AG20443 (cell line): Measurements from ENCODE around the gene MYOCD.

Experiments
- DNase-seq: peaks from one replicate; pipeline ENCODE4 v3.0.0; 2012; ENCODE audit warnings: low spot score, mixed read lengths

Gene MYOCD

DNA sequence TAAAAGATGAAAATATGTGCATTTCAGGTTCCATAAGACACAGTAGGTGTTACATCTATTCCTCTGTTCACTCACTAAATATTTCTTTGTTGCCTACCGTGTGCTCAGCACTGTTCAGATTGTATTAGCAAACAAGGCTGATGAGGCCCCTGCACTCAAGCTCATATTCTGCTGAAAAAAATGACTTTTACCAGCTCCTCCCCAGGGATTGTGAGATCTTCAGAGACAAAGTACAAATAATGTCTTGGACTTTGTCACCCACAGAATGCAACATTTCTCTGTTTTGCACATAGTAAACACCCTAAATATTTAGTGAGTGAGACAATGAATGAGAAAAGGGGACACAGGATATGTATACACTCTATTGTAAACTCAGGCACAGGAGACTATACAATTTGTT, 21.9 kb upstream of the MYOCD start:
- DNase-seq, result no peak

DNA sequence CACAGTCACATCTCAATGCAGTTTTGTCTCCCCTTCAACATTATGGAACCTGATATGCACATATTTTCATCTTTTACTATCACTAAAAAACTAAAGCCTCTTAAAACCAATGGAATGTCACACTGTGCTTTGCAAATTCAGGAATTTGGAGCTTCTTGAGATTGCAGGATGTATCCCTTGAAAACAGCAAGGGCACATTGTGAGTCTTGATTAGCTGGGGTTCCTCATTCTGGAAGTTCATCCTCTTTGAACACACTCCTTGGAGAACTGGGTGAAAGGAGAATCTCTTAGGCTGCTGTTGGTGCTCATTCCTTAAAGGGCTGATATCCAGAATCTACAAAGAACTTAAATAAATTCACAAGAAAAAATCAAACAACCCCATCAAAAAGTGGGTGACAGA, 21.1 kb upstream of the MYOCD start:
- no peak for DNase-seq

DNA sequence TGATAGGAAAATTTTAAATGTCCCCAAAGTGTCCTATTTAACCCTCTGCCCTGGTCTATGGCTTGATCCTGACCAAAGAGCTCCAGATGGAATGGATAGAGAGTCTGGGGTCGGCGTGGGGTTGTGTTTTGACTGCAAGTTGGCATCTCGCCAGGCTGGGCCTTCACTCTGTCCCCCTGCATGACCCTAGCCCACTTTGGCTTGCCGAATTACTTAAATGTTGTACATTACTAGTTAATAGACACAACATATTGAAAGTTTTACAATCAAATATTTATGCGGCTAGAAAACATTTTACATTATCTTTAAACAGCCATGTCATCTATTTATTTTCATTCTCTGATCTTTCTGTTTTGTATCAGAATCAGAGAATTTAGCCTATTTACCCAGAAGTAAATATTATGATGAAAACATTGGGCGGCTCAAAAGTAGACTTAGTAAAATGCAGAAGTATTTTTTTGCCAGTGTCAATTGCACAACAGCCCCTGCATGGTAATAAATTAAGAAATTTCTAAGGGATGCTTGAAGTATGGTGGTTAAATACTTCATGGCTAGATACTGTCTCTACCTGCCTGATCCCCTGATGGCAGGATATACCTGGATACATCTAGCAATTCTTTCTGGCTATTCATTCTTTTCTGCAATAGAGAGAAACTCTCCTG, 18.8 kb upstream of the MYOCD start:
- DNase-seq, result no peak

DNA sequence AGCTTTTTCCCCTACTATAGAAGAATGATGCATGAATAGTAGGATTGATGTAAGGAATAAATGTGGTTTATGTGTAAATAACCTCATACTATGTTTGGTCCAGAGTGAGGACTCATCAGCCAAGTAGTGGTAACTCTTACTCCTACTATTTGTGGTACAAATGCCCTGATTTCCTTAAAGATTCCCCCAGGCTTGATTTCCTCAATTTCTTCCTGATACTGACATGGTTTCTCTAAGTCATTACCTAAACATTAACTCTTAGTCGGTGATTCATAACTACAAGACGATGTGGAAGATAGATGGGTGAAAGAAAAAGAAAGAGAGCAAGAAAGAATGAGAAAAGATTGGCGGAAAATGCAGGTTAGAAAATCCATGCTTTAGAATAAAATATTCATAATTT, 17.2 kb upstream of the MYOCD start:
- no peak for DNase-seq

DNA sequence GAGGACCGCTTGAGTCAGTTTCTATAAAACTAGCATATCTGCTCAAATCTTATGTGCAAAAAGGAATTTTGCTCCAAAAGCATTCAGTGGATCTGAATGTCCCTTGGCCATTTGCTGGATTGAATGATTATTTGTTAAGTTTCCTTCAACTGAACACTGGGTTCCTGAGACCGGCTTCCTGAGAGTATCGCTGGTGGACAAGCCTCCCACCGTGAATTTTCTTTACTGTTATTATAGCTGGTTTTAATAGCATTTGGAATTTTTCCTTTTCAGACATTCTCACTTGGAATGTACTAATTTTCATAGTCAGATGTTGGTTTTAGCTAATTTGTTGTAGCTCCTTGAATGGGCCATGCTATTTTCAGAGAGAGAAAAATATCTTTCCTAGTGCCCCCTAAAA, 9.8 kb upstream of the MYOCD start:
- no peak for DNase-seq

DNA sequence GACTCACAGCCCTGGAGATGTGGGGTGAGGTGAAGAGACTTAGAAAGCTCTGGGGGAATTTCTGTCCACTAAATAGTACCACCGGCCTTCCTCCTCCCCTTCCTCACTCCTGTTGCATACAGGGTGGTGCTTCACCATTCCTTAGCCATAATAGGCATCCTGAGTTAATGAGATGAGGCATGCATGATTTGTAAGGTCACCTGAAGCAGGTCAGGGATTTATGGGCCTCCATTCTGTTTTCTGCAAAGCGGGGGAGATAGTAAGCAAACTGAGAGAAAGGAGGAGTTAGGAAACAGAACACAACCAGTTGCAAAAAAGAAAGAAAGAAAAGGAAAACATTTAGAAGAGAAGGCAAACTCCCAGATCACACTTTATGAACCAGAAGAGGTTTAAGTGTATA, 9.3 kb upstream of the MYOCD start:
- DNase-seq, result no peak

DNA sequence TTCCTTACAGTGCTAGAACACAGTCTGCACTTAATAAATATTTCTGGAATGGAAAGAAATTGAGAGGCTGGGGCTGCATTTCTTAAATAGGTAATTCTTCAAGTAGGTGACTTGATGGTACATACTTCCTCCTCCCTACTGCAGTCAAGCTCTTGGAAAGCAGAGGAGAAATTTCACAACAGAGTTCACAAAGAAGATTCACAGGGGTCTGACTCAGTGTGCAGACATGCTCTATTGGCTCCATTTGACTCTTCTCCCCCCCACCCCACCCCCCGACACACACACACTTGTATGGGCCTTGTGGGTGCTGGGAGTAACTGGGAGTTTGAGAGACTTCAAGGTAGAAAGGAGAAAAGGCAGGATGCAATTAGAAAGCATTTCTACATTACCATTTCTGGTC, 6.2 kb upstream of the MYOCD start:
- peak; percentile 29 for DNase-seq

DNA sequence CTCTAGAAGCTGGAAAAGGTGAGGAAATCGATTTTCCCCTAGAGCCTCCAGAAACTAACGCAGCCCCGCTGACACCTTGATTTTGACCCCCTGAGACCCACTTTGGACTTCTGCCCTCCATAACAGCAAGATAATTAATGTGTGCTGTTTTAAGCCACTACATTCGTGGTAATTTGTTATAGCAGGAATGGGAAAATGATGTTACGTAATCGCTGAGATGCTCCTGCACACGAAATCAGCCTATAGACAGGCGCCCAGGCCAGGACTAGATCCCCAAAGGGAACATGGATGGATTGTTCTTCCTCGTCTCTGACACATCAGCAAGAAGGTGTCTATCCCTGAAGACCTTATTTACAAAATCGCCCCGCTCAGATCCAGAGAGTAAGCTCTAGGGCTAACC, 1.4 kb upstream of the MYOCD start:
- no peak for DNase-seq

DNA sequence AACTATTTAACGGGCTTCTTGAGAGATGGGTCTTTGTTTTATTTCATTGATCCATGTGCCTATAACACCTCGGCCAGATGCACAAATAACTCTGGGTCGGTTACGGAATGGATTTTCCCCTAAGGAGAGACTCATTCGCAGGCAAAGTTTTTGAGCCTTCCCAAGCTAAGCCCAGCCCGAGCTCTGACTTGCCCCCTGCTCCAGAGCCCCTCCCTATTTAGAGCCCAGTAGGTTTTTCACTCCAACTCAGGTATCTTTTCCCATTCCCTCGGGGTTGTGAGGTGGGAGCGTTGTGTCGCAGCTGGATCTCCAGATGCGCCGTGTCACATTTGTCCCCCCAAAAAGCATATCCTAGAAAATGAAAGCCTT, 812 bp upstream of the MYOCD start:
- peak; percentile 12 for DNase-seq

DNA sequence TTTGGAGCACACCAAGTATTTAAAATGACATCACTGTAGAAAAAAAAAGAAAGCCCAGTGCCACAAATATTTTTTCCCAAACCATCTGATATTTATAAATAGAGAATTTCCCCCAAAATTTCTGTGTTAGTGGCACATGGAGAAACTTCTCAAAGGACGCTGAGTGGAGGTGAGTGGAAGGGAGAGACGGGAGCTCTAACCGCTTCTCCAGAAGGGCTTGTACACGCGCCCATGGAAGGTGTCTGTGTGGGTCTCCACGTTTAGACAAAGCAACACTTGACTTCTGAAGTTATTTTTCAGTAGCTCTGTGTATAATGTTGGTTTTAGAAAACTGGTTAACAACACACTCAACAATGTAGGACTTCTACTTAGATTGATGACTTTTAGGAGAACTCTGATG, 1.0 kb downstream of the MYOCD start:
- DNase-seq, result no peak

DNA sequence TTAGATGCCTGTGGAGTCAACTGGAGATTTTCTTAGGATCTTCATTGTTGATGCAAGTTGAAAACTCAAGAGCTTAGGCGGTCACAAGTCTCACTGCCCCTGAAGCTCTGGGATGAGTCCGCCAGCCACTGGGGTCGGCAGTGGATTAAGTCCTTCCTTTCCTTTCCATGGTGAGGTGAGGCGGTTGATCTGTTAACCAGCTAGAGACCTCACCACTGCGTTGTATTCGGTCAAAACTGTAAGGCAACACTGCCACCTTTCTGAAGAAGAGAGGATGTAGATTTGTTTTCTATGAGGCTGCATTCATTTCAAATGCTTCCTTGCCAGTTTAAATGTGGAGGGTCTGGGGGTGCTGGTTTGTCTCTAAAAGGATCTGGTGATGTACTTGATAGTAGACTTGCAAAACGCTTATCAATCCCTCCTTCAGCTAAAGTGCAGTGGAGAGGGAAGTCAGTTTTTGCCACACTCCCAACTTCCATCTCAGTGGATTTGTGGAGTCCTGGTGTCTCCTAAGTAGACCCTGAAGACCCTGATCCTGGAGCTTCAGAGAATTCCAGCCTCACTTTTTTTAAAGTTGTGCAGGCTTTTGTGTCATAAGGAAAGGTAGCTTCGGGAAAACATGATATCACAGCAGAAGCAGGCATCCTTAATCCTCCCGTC, 1.7 kb downstream of the MYOCD start:
- DNase-seq, result peak; percentile 70

DNA sequence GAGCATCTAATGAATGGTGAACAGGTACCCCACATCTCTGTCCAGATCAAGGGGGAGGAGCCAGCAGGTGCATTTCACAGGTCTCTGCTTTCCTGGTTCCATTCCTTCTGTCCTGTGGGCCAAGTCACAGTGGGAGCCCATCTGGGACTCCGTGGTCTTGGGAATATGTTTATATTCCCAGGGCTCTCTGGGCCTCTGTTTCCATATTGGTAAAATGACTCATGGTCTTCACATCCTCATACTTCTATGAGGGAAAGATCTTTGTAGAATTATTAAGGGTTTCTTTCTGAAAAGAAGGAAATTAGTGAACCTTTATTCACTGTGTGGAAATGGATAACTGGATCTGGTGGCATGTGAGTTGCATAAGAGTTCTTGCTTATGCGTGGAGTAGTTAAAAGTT, 6.2 kb downstream of the MYOCD start:
- DNase-seq, result no peak

DNA sequence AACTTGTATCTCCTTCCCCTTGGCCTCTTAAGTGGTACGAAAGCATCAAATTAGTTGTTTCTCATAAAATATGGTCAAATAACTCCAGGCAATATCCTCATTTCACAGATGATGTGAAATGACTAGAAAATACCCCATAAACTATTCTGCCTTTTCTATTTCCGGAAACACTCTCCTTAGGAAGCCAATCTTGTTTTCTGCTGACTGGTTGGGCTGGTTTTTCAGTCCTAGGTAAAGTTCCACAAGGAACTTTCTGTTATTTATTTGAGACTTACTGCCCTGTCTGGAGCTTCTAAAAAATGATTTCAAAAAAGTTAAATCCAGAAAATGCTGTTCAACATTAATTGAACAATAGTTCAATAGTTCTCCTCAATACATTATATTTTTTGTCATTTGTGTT, 7.3 kb downstream of the MYOCD start:
- no peak for DNase-seq

DNA sequence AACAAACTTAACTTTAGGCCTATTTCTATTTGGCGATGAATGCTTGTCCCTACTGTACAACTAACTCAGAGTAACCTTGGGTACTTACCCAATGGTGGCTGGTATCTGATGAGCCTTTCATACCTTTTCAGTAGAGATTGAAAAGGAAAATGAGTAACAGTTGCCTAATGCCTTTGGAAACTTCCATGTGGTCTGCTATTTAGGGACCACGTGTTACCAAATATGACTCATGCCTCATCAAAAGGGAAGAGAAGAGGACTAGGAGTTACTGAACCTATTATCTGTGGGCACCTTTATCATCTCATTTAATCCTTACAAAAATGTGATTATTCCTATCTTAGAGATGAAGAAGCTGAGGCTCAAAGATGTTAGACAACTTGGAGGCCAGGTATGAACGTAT, 8.1 kb downstream of the MYOCD start:
- peak; percentile 20 for DNase-seq

DNA sequence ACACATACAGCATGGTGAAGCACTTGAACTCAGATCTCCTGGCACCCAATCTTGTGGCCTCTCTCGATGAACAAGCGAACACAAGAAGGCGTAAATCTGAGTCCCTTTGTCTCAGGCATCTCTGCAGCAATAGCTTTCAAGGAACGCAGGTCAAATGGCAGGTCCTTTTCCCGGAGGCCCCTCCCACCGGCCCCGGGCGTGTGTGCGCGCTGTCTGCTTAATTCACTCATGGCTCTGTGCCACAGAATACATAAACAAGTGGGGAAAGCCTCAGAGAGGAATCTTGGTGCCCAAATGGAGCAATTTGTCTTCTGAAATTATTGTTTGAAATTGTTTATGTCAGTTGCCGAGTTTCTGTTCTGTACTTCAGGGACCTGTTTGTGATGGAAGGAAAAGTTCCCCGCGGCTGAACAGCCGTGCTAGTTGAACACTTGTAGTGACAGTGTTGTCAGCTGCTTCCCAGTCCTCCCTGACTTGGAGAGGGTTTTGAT, 14.8 kb downstream of the MYOCD start:
- DNase-seq, result no peak

DNA sequence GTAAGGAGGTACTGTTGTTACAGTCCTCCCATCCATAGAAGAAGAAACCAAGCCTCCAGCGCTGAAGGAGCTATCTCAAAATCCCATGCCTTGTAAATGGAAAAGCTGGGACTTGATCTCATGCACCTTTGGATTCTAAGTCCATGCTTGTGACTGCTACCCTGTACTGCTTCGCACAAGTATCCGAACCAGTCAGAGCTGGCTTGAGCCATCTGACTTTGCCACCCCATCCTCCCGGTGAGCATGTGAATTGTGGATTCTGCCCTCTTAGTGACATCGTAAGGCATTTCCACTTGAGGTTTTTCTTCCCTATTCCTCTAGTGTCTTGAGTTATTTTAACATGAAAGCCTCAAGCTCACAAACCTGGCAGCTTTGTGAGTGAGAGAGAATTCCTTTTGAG, 15.3 kb downstream of the MYOCD start:
- no peak for DNase-seq

DNA sequence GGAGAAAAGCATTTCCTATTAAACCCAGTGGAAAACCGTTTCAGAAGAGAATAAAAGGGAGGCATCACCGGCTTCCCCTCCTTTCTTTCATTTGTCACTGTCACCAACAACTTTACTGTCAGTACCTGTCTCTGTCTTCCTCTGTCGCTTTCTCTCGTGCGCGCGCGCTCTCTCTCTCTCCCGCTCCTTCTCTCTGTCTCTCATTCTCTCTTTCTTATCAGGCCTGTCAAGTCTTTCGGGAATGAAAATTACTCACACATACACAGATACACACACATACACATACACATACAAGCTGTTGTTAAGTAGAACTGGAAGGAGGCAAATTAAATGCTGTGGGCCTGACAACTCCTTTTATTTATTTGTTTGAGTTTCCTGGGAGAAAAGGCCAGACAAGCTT, 17.6 kb downstream of the MYOCD start:
- no peak for DNase-seq

DNA sequence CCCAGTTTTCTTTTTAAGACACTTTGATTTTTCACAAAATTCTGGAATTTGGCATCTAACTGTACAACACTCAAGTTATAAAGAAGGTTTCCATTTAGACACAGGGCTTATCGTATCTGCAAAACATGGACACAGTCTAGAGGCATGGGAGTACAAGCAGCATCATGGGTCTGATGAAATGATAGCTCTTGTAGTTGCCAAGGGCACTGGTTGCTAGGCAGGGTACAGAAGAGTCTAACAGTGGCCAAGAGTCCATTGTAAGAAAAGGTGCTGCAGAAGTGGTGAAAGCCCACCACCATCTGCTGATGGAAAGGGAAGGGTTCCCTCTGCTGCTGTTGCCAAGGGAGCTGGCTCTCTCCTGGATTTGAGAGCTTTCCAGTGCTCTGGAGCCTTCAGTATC, 20.8 kb downstream of the MYOCD start:
- DNase-seq, result no peak

DNA sequence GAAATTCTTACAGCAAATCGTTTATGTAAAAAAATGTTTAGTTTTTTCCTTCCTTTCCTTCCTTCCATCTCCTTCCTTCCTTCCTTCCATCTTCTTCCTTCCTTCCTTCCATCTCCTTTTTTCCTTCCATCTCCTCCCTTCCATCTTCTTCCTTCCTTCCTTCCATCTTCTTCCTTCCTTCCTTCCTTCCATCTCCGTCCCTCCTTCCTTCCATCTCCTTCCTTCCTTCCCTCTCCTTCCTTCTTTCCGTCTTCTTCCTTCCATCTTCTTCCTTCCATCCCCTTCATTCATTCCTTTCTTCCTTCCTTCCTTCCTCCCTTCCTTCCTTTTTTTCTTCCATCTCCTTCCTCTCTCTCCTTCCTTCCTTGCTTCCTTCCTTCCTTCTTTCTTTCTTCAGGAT, 22.7 kb downstream of the MYOCD start:
- DNase-seq, result no peak

DNA sequence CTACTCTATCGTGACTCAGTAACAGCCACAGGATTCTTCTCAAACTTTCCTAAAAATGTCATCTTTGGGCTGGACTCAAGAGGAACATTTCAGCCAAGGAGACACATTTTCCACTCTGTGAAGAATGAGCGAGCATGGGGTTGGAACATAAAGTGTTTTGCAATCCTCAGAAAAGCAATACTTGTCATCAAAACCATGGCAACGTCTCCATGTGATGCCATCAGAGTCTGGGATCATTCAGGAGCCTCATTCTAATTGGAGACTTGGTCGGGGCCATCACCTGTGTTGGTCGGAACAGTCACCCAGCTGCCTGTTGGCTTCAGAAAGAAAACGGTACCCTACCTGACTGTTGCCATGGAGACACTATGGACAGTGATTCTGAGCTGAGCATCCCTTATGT, 25.5 kb downstream of the MYOCD start:
- DNase-seq, result peak; percentile 82

DNA sequence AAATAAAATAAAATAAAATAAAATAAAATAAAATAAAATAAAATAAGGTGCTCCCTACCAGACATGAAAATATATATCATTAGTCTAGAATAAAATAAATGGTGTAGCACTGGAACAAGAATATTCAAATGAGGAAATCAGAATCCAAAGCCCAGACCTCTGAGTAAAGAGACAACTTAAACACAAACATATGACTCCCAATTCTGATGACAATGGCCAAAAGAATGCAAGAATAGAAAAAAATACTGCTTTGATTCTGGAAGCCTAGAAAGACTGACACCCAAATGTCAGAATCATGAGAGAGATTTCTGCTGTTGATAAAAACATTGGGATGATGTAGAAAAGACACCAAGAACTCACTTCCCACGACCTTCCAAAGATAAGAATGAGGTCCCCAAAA, 27.9 kb downstream of the MYOCD start:
- peak; percentile 36 for DNase-seq

DNA sequence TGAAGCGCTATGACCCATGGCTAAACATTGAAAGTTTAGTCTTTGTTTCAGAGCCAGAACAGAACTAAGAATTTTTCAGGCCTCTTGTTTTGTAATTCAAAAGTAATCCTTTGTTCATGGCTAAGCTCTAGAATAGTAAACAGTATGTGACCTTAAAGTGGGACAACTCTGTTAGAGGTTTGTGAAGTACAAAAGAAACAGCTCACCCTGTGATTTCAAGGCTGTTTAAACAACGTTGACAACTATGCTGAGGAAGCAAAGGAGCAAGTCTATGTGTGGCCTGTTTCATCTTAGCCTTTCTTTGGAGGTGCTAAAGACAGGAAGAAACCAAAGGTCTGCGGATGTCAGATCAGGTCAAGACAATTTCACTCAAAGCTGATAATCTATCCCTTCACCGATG, 40.4 kb downstream of the MYOCD start:
- no peak for DNase-seq

DNA sequence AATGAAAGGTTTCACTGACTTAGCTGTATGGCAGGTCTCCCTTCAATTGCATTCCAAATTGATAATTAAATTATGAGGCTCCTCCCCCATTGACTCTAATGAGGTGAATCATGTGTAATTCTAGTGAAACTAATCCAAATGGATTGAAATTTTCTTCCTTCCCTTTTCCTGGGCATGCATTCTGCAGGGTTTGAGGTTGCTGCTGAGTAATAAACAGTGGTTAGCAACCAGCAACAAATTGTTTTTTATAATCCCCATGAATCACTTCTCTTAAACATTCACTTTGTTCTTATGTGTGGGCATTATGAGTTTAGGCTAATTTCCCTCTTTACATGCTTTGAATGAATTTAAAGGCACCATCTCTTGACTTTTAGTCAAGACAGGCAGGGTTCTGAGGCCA, 43.4 kb downstream of the MYOCD start:
- peak; percentile 61 for DNase-seq

DNA sequence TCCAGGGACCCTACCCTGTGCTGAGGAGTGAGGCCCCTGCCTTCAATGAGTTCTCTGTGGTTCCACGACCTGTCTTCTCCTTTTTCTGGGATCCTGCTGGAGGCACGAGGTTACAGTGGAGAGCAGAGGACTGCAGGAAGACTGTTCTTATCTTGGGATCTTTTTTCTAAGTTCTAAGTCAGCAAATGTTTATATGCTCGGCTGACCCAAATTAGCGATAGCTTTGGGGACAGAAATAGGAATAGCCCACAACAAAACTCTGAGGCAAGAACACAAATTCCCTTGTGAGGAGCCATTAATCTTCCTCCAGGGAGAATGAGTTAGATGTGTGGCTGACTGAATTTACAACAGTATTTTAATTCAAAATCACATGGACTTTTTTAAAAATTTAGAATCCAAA, 46.7 kb downstream of the MYOCD start:
- DNase-seq, result no peak
